Glomerular visceral epithelial cell (primary cell): ENCODE results near the gene CCDC85C.

Experiments
- DNase-seq: peaks from one replicate; pipeline ENCODE4 v3.0.0-alpha.2; 2016; ENCODE audit errors: extremely low spot score

Gene CCDC85C

DNA sequence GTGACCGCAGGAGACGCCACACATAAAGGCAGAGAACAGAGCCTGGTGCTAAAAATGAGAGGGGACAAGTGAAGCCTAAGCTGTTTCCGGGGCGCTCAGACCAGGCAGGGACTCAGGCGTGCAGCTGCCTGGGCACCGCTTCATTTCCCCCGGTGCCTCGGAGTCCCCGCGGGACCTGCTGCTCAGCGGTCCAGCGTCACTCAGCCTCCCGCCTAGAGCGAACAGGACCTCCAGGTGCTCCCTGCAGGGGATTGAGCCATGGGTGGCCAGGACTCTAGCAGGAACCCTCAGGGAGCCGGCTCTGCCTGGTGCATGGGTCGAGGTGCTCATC lies 31.0 kb downstream of the CCDC85C start:
- DNase-seq, result no peak

GRCh38 chr14:99572173-99572999 lies 31.6 kb downstream of the CCDC85C start:
- no peak for DNase-seq

DNA sequence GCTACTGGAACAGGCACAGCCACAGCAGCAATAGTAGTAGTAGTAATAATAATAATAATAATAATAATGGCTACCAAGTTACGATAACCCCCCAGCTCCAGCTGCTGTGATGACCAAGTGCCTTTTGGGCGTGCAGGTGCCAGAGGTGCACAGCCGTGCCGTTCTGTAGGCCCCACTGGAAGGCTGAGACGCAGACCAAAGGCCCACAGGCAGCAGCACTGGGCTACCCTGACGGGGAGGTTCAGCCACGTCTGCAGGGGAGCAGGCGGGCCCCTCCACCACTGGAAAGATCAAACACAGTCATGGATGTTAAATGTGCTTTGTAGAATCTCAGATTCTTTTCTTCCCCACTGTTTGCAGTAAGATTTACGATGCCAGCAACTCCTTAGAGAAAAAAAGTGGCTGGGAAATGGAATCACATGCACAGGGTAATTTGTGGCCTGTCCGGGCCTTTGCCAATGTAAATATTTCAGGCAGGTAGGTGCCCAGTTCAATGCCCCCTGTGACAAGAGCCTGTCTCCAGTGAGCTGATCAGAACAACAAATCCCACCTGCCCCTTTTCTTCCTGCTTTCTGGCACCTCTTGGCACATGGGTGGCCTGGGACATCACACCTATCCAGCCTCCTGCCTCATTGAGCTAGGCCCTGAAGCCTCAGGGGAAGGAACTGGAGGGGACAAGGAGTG lies 32.6 kb downstream of the CCDC85C start:
- DNase-seq, result no peak

DNA sequence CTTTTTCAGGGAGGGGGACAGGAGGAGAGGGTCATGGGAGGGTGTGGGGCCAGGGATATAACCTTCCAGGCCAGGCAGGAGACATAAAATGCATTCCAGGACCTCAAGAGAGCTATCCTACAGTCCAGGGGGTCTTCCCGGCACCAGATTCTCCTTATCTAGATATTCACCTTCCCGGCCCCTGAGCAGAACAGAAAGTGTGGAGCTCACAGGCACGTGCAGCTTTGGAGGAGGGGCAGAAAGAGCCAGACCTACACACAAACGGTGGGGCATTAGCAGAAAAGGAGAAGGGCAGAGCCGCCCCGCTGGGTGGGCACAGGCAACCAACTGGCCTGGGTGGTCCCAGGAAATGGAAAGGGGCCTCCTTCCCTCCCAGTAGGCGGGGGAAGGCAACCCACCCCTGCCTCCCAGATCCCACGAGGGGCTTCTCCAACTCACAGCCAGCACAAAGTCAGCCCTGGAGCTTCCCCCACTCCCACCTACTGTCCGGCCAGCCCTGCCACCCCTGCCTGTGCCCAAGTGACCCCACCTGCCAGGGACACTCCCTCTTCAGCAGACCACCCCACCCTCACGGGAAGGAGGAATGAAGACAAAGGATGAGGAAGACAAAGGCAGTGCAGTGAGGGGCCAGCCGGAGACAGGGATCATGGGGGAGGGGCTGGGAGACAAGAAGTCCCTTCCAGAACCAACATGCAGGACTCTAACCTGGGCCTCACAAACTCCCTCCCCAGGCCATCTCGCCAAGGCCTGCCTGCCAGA lies 33.3 kb downstream of the CCDC85C start:
- no peak for DNase-seq

GRCh38 chr14:99569725-99570543 lies 34.1 kb downstream of the CCDC85C start:
- DNase-seq, result no peak

DNA sequence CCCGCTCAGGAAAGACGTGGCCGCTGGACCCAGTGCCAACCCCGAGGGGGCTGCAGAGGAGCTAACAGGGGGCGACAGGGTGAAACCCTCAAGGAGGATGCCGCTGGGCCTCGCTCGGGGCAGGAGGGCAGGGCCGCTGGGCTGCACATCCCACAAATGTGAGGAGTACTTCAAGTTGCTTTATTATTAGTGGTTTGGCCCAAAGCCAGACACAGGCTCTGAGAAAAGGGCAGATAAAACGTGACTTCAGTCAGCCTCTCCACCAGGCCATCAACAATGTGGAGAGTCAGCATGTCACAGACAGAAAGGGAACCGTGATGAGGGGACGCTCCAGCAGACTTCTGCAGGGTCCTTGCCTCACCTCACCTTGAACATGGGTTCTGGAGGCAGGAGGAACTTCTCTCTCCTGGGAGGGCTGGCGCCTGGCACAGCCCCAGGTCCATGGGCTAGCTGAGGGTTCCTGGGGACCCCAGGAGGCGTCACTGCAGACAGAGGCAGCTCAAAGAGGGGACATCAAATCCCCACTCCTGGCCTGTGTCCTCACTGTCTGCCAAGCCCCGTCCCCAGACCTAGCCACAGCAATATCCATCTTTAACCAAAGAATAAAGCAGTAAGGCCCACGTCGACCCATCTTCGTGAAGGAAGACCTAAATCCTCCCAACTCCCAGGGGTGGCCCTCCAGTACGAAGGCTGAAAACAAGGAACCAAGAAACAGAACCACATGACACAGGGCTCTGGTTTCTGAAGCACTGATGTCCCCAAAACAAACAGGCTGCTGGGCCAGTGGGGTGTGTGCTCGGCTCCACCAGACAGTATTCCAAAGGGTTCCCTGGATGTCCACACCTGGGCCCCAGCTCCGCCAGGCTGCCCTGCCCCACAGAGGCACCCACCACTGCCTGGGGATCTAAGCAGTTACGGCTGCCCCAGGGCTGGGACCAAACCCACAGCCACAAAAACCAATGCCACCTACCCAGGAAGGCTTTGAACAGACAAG lies 35.1 kb downstream of the CCDC85C start:
- peak; percentile 85 for DNase-seq

GRCh38 chr14:99566390-99567354 lies 37.3 kb downstream of the CCDC85C start:
- no peak for DNase-seq

GRCh38 chr14:99566009-99566389 lies 38.0 kb downstream of the CCDC85C start:
- DNase-seq, result peak; percentile 36

- DNase-seq, result no peak
Observed at GRCh38 chr14:99565383-99565782, 38.6 kb downstream of the CCDC85C start.

- no peak for DNase-seq
Observed at GRCh38 chr14:99564926-99565259, 39.1 kb downstream of the CCDC85C start.

DNA sequence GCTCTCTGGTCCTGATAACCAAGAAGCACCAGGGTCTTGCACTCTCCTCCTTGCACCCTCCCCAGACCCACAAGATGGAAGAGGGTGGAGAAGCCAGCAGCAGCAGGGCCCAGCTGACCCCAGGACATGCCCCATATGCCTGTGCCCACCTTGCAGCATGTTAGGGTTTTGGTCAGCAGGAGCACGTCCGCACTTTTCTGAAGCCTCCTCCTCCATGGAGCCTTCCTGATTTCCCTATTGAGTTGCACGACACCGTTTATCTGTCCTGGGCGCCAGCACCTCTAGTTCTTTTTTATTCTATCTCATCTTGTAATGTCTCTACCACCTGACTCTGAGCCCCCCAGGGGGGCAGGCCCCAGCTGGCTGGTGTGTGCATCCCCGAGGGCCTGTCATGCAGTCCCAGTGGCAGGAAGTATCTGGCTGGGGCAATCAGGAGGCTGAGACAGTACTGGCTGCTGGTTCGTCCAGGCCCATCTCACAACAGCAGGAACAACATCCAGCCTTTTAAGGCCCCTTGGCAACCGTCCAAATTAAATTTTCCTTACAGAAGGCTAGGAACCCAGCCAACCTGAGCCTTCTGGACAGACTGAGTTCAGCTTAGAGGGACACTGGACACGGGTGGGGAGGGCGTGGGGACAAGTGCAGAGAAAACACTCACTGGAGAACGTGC lies 39.6 kb downstream of the CCDC85C start:
- peak; percentile 62 for DNase-seq

- no peak for DNase-seq
Observed at GRCh38 chr14:99563749-99564129, 40.3 kb downstream of the CCDC85C start.

DNA sequence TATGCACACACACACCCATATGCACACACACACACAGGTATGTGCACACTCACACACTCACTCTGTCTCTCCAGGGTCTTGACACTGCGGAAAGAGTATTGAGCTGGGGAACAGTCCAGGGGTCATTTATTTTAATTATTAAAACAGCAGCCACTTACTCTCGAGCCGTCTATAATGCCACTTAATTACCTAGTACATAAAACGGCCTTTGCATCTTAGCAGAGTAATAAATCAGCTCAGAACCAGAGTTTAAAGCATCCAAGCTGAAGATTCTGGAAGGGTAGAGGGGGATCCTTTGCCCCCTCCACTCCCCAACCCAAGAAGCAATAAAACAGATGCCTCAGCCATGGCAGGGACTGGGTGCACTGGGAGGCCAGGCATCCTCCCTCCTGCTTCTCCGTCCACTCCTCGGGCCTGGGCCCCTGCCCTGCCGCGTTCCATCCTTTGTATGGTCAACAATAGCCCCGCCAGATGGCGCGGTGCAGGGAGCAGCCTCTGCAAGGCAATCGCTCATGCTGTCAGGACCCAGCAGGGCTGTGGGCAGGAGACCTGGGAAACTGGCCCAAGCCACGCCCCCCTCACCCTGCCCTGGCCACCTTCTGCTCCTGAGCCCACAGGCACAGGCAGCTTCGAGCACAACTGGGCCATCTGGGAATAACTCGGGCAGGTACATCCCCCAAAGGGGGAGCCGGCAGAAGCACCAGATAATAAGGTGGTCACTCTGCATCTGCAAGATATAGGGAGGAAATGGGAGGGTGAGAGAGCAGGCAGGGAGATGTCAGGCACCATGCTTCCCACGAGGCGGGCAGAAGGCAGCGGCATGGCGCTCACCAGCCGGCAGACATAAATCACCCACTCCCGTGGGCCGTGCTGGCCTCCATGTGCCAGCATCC lies 40.9 kb downstream of the CCDC85C start:
- peak; percentile 88 for DNase-seq

- no peak for DNase-seq
Observed at GRCh38 chr14:99561864-99562263, 42.1 kb downstream of the CCDC85C start.

GRCh38 chr14:99560922-99561683 lies 42.9 kb downstream of the CCDC85C start:
- no peak for DNase-seq

DNA sequence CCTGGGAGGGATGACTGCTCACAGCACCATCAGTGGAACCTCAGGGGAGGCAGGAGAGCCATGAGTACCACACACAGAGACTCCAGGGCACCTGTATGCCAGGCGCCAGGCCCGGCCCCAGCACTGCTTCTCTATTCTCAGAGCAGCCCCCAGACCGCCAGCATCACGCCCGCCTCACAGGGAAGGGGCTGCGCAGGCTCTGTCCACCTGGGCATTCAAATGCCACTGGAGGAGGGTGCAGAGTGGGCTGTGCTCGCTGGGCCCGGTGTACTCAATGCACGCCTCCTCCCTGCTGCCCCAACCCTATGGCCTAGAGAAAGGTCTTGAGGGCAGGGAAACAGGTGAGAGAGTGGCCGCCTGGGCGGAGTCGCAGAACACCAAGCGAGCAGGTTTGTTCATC lies 43.6 kb downstream of the CCDC85C start:
- no peak for DNase-seq

- DNase-seq, result no peak
Observed at GRCh38 chr14:99559286-99559990, 44.6 kb downstream of the CCDC85C start.
